KMS-11 (cell line): ENCODE data around the gene NIPAL4.

Source experiments
- H2AFZ ChIP-seq: fragments of 200-600 bp; sonication (generic); 2 replicates; pipeline ENCODE4 v1.6.1; 2016; ENCODE audit warnings: antibody characterized with exemption, mixed run types, low read depth
- H3K27ac ChIP-seq: fragments of 200-600 bp; sonication (generic); 2 replicates; pipeline ENCODE4 v1.6.1; 2016; ENCODE audit warnings: mild to moderate bottlenecking, mixed run types
- H3K27me3 ChIP-seq: fragments of 200-600 bp; sonication (generic); 2 replicates; pipeline ENCODE4 v1.6.1; 2017; ENCODE audit warnings: mild to moderate bottlenecking, low read depth, mixed run types, moderate library complexity; ENCODE audit not compliant: insufficient read depth
- H3K36me3 ChIP-seq: fragments of 200-600 bp; sonication (generic); 2 replicates; pipeline ENCODE4 v1.6.1; 2017; ENCODE audit warnings: mild to moderate bottlenecking, mixed run types; ENCODE audit not compliant: insufficient read depth
- H3K4me1 ChIP-seq: fragments of 200-600 bp; sonication (generic); 2 replicates; pipeline ENCODE4 v1.6.1; 2016; ENCODE audit warnings: mild to moderate bottlenecking, low read depth, mixed run types; ENCODE audit not compliant: poor library complexity, severe bottlenecking
- H3K4me2 ChIP-seq: fragments of 200-600 bp; sonication (generic); 2 replicates; pipeline ENCODE4 v1.7.0; 2016; ENCODE audit warnings: mild to moderate bottlenecking, mixed run types
- H3K4me3 ChIP-seq: fragments of 200-600 bp; sonication (generic); IDR thresholded peaks from 2 replicates; pipeline ENCODE4 v1.6.1; 2017; ENCODE audit warnings: low read depth, low read length, mixed read lengths; ENCODE audit not compliant: insufficient read depth
- H3K79me2 ChIP-seq: fragments of 200-600 bp; sonication (generic); 2 replicates; pipeline ENCODE4 v1.6.1; 2016; ENCODE audit warnings: low read depth, mixed run types; ENCODE audit not compliant: insufficient read depth
- H3K9ac ChIP-seq: fragments of 200-600 bp; sonication (generic); 2 replicates; pipeline ENCODE4 v1.6.1; 2016; ENCODE audit warnings: mild to moderate bottlenecking, mixed run types
- H4K20me1 ChIP-seq: fragments of 200-600 bp; sonication (generic); 2 replicates; pipeline ENCODE4 v1.6.1; 2016; ENCODE audit warnings: mild to moderate bottlenecking, mixed run types; ENCODE audit not compliant: insufficient read depth
- CTCF ChIP-seq: fragments of 200-600 bp; sonication (generic); conservative IDR thresholded peaks from 2 replicates; pipeline ENCODE4 v1.6.1; 2017; ENCODE audit warnings: low read depth, mild to moderate bottlenecking, antibody characterized with exemption, low read length, moderate library complexity, mixed read lengths

Gene NIPAL4

GRCh38 chr5:157458835-157459234 is 1.2 kb upstream of the NIPAL4 start:
- Histone ChIP-seq H2AFZ (no peak overlapping the region), H3K4me2 (no peak overlapping the region), H4K20me1 (no peaks in the 10 kb centered on the region), H3K79me2 (no peaks in the 10 kb centered on the region), H3K36me3 (no peaks in the 10 kb centered on the region), H3K4me3 (no peak overlapping the region), H3K27me3 (no peaks in the 10 kb centered on the region), H3K4me1 (no peaks in the 10 kb centered on the region), H3K27ac (no peak overlapping the region), H3K9ac (no peak overlapping the region)
- TF ChIP-seq CTCF = no peak

- H3K4me1 ChIP-seq = no peaks in the 10 kb centered on the region
- no peak overlapping the region for H3K4me2 ChIP-seq
- no peak overlapping the region for H3K9ac ChIP-seq
- H3K79me2 ChIP-seq = no peaks in the 10 kb centered on the region
- H3K36me3 ChIP-seq = no peaks in the 10 kb centered on the region
- H3K27ac ChIP-seq = no peak overlapping the region
- H2AFZ ChIP-seq = no peak overlapping the region
- no peak overlapping the region for H3K4me3 ChIP-seq
- no peak for TF ChIP-seq CTCF
- no peaks in the 10 kb centered on the region for H3K27me3 ChIP-seq
- no peaks in the 10 kb centered on the region for H4K20me1 ChIP-seq
Observed at GRCh38 chr5:157460921-157461792, 1.1 kb downstream of the NIPAL4 start.

- TF ChIP-seq CTCF = no peak
- H3K27ac ChIP-seq = no peak overlapping the region
- no peaks in the 10 kb centered on the region for H4K20me1 ChIP-seq
Observed at GRCh38 chr5:157463081-157463480, 3.1 kb downstream of the NIPAL4 start.

GRCh38 chr5:157463621-157464518 is 3.9 kb downstream of the NIPAL4 start:
- H3K79me2 ChIP-seq = no peaks in the 10 kb centered on the region
- no peak overlapping the region for H2AFZ ChIP-seq
- no peaks in the 10 kb centered on the region for H3K4me1 ChIP-seq
- H3K27me3 ChIP-seq = no peaks in the 10 kb centered on the region
- no peak overlapping the region for H3K4me2 ChIP-seq
- TF ChIP-seq CTCF = no peak
- H4K20me1 ChIP-seq = no peaks in the 10 kb centered on the region
- H3K9ac ChIP-seq = no peak overlapping the region
- no peaks in the 10 kb centered on the region for H3K36me3 ChIP-seq
- no peak overlapping the region for H3K4me3 ChIP-seq
- H3K27ac ChIP-seq = no peak overlapping the region

More at GRCh38 chr5:157463081-157463480, 3.1 kb downstream of the NIPAL4 start:
- H3K4me2 ChIP-seq = no peak overlapping the region
- no peaks in the 10 kb centered on the region for H3K27me3 ChIP-seq
- H3K9ac ChIP-seq = no peak overlapping the region
- no peak overlapping the region for H2AFZ ChIP-seq
- no peak overlapping the region for H3K4me3 ChIP-seq
- H3K36me3 ChIP-seq = no peaks in the 10 kb centered on the region
- no peaks in the 10 kb centered on the region for H3K79me2 ChIP-seq
- no peaks in the 10 kb centered on the region for H3K4me1 ChIP-seq
